HG02885 (cell line): ENCODE measurements around the gene CDH23.

ENCODE experiments used
- ATAC-seq: cut with Tn5 transposase; IDR thresholded peaks from one replicate; pipeline ENCODE4 v1.9.1; 2021; ENCODE audit warnings: mild to moderate bottlenecking; ENCODE audit not compliant: unreplicated experiment, poor library complexity

Gene CDH23

GRCh38 chr10:71788954-71789353 is 392.2 kb downstream of the CDH23 start:
- no peak for ATAC-seq

GRCh38 chr10:71789871-71790270 is 393.2 kb downstream of the CDH23 start:
- ATAC-seq, result no peak

- ATAC-seq, result peak; percentile 32
Measured at GRCh38 chr10:71790749-71791440, 394.2 kb downstream of the CDH23 start.

- no peak for ATAC-seq
Measured at GRCh38 chr10:71795248-71795647, 398.5 kb downstream of the CDH23 start.

- no peak for ATAC-seq
Measured at GRCh38 chr10:71796749-71797405, 400.2 kb downstream of the CDH23 start.

- ATAC-seq, result no peak
Measured at GRCh38 chr10:71797533-71798307, 401.0 kb downstream of the CDH23 start.

GRCh38 chr10:71798308-71798624 is 401.5 kb downstream of the CDH23 start:
- ATAC-seq, result no peak

GRCh38 chr10:71799112-71799511 is 402.4 kb downstream of the CDH23 start:
- no peak for ATAC-seq

- no peak for ATAC-seq
Measured at GRCh38 chr10:71799608-71800453, 403.1 kb downstream of the CDH23 start.

GRCh38 chr10:71801361-71801760 is 404.6 kb downstream of the CDH23 start:
- ATAC-seq, result peak; percentile 87

- no peak for ATAC-seq
Measured at GRCh38 chr10:71802235-71802634, 405.5 kb downstream of the CDH23 start.

GRCh38 chr10:71802715-71803488 is 406.2 kb downstream of the CDH23 start:
- no peak for ATAC-seq

- no peak for ATAC-seq
Measured at GRCh38 chr10:71804077-71804476, 407.4 kb downstream of the CDH23 start.

- ATAC-seq, result no peak
Measured at GRCh38 chr10:71805776-71806703, 409.3 kb downstream of the CDH23 start.

GRCh38 chr10:71806704-71807556 is 410.2 kb downstream of the CDH23 start:
- ATAC-seq, result no peak

- no peak for ATAC-seq
Measured at GRCh38 chr10:71807557-71808510, 411.1 kb downstream of the CDH23 start.

- no peak for ATAC-seq
Measured at GRCh38 chr10:71809628-71810027, 412.9 kb downstream of the CDH23 start.
